GM18858 (cell line): ENCODE measurements around the gene ASTN2.

Experiments
- ATAC-seq: cut with Tn5 transposase; IDR thresholded peaks from one replicate; pipeline ENCODE4 v1.9.1; 2021; ENCODE audit not compliant: unreplicated experiment

The ASTN2 gene

DNA sequence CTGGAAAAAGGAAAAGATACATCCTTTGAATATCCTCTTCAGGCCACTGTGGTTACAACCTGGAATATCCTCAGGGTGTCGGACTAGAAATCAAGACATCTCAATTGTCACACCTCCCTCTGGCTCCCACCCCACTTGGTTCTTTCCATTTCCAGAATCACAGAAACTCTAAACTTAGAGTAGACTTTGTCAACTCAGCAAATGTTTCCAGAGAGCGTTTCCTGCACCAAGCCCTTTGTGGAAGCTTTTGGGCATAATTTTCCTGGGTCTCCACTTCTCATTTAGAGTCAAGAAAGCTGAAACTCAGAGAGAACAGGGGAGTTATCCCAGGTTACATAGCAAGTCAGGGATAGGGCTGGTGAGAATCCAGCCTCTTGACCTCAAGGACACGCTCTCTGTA is 108.8 kb downstream of the ASTN2 start:
- no peak for ATAC-seq

DNA sequence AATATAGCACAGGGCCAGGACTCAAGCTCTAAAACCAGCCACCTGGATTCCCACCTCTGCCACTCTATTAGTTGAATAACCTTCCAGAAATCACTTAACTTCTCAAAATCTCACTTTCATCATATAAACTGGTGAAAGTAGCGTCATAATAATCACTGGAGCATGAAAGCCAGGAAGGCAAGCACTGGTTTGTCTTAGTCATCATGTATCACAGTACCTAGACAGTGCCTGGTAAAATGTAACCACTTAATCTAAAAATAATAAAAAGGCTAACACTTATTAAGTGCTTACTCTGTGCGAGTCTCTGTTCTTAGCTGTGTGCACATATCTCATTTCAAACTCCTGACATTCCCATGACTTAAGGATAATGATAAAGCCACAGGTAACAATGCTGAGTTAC is 109.4 kb downstream of the ASTN2 start:
- ATAC-seq, result no peak

DNA sequence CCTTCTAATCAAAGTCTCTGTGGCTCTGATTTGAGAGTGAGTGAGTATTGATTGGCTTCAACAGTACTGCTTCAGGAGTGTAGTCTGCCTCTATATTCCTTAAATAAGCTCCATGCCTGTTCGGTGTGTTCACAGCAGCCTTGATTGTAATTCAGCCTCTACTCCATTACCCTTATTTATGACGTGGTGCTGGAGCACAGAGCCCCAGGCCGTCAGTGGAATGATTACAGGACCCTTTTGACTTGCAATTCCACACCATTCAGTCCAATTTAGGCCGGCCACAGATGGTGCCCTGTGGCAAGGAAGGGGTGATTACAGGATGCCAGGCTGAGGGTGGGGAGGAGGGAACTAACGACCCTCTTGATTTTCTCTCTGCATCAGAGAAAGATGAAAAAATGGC is 110.3 kb downstream of the ASTN2 start:
- ATAC-seq, result no peak

DNA sequence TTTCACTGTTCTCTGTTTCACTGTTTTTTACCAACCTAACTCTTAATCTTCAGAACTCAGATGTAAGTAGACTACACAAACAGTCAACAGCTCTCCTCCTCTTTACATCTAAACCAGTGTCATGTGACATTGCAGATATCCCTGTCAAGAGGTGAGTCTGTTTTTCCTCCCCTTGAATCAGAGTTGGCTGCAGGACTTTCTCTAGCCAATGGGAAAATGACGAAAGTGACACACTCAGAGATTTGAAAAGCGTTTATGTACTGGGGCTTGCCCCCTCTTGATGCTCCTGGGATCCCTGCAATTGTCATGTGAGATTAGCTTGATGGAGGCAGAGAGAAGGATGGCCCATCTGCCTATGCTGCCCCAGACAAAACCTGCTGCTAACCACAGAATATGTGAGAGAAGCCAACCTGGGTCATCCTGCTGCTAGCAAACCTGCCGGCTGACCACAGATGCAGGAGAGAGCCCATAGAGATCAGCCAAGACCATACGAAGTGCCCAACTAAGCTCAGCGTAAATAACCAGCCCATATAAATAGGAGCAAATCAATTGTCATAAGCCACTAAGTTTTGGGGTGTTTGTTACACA is 111.1 kb downstream of the ASTN2 start:
- no peak for ATAC-seq

DNA sequence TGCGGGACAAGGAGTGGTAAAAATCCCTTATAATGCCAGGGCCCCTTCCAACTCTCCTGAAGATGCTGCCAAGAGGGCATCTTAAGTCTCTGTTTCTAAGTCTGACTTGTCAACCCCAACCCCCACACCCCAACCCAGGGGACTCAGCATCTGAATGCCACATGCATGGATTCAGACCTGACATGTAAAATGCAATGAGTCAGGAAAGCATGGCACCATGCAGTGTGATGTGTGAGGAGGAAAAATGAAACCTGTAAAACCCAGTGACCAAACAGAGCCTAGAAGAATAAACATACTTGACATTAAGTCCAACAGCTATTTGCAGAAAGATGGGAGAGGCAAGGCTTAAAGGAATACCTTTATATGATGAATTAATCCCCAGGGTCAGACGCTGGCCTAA is 112.4 kb downstream of the ASTN2 start:
- ATAC-seq, result no peak

DNA sequence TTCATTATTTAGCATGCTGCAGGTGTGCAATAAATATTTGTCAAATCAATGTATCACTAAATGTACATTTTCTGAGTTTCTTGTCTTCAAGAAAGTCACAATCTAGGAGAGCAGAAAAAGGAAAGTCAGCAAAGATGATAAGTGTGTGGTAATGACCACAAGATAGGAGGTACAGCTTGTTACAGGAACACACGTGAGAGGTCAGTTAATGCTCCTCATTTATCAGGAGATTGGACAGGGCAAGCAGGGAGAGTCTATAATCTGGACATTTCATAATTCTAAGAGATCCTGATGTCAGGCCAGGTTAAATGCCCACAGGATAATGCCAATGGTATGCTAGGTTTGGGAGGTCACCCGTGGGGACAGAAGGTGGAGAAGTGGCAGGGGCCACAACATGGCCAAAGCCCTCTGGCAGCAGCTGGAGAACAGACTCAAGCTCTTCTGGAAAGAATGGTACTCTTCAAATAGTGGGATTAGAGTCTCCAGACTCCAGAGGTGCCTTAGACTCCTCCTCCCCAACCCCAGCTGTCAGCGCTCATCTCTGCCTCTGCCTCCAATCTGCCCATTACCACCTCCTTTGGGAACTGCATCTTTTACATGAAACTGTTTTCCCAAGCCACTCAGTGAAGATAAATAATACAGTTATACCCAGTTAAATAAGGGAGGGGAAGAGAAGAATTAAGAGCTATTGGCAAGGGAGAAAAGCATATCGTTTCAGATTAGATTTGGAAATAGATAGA is 114.3 kb downstream of the ASTN2 start:
- no peak for ATAC-seq

DNA sequence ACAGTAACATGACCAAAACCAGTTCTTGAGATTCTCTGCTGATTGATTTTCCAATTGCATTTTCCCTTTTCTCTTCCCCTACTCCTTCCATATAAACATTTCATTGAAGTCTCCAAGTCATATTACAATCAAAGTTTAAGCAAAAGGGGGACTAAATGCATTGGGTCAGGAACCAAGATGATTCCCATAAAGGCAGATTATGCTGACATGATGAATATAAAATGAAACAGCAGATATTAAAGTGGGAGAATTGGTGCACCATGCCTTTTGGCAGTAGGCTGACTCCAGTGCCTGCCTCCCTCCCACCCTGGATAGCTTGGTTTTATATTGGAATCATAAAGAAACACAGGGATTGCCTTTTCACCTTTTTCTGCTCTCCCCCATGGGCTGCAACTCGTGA is 118.4 kb downstream of the ASTN2 start:
- ATAC-seq, result no peak

DNA sequence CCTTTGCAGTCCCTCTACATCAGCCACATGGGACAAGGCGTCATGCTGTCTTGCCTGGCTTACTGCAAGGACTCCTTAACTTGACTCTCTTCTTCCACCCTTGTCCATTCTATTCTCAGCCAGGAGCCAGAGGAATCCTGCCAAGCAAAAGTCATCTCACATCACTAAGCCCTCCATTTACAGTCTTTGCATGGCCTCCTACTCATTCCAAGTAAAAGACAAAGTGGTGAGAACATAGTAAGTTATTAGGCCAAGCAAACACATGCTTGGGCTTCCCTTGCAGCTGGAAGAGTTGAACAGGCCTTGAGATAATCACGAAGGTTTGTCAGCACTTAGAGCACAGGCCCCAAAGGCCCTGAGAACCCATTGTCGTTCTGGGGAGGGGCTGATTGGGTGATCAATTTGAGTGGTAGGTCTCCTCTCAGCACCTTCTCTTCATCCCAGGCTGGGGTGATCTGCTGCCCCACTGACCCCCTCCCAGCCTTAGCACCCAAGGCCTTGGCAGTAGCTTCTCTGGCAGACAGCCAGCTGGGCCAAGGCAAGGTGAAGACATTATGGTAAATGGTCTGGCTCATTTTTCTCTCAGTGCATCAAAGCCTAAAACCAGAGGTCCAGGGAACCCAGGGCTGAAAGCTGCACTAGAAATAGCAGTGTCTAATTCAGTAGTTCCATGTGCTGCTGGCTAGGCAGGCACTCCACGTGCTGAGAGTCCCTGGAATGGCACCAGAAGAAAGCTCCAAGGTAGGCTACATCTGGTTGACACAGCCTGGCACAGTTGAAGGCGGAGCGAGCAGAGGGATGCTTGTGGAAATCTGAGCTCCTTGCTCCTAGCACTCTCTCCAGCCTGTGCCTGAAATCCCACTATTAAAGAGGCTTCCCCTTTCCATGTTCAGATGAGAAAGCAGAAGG is 121.4 kb downstream of the ASTN2 start:
- no peak for ATAC-seq

DNA sequence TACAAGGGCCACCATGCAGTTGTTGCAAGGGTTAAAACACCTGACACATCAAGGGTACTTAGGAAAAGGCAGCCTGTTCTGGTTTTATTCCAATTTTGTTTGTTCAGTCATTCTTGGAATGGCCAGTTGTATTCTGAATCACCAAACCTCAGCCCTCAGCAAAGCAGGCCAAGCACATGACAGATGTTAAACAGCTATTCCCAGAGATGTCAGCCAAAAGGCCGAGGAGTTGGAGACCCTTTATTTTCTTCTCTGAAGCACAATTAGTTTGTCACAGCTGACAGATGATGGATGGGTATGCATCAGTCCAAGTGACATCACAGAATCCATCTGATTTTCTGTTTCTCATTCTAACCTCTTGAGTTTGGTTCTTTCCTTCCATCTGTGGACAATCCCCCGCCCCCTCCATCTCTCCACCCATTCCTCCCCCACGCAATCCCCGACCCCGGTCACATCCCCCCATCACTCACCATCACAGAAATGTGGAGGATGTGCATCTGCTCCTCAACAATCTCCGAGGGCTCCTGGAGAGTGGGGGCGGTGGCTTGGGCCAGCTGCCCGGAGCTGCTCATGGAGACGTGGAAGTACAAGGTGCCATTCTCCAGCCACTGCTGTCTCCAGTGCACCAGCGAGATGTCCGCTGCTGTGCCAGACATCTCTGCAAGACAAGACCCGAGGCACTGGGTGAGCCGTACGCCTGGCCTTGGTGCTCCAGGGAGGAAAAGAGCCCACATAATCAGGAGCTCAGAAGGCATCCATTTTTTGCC is 123.8 kb downstream of the ASTN2 start:
- ATAC-seq, result no peak

DNA sequence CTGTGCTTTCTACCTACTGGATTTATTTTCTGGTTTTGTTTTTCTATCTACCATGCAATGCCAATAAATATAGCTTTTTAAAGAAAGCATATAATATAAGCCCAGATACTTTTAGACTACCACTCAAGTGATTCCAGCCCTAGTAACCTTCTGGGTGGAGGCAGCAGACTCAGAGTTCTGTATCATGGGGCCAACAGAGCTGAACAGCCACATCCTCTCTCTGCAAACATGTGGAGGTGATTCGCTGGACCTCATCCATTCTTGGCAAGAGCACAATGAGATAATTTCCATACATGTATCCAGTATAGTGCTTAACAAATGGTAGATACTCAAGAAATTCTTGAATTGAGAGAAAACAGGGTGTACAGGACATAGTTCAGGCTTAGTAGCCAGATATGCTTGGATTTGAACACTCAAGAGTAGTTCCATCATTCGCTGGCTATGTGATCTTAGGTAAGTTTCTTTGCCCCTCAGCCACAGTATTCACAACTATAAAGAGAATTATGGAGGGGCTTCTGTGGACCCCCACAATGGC is 124.5 kb downstream of the ASTN2 start:
- ATAC-seq, result no peak

DNA sequence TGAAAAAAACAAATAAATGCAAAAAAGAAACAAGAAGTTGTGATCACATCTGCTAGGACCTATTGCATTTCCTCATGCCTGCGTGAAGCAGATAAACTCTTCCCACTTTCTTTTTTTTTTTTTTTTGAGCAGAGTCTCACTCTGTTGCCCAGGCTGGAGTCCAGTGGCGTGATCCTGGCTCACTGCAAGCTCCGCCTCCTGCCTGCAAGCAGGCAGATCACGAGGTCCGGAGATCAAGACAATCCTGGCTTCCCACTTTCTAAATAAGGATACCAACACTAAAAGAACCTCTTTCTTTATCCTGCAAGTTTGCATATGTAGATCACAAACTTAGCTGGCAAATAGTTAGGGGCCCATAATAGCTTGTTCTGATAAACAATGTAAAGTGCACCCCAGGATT is 128.6 kb downstream of the ASTN2 start:
- ATAC-seq, result no peak

DNA sequence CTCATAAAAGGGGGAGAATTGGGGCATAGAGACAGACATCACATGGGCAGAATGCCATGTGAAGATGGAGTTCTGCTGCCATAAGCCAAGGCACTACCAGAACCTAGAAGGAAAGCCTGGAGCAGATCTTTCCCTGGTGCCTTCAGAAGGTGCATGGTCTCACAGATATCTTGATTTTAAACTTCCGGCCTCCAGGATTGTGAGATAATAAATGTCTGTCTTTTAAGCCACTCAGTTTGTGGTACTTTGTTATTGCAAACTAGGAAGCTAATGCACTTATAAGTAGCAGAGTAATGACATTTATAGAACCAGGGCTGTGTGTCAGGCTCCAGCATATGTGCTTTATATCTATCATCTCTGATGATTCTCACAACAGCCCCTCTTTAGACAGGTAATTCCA is 130.4 kb downstream of the ASTN2 start:
- ATAC-seq, result no peak

DNA sequence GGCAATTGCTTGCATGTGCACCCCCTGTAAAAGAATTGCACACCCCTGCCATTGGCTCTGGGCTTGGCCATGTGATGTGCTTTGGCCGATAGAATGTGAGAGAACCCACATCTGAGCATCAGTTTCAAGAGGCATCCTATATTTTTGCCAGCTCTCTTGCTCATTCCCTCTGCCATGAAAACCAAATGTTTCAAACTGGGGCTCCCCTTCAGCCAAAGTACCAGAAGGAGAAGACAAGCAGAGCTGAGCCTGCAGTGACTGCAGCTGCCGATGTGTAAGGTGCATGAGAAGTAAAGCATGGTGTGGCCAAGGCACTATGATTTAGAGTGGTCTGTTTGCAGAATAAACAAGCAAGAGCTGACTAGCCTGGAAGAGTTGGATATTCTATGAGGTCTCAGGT is 132.3 kb downstream of the ASTN2 start:
- ATAC-seq, result no peak

DNA sequence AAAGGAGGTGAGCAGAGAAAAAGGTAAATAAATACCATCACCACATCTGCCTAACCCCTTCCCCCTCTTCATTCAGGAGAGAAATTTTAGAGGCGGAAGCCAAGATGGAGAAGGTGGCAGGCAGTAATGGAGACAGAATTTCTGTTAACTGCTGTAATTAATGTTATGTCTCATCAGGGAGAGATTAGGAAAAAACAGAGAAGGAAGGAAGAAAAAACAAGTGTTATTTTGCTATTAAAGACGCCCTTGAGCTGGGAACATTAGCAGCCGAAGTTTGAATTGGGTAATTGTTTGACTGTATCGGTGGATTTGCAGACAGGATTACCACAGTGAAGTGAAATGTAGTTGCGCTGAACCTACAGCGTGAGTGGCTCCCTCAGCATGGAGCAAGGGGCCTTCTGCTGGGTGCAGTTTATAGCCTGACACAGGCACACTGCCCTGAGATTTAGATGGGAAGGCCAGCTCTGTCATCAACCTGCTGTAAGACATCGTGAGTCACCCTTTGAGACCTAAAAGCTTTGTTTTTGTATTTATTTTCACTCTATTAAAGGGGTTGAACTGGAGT is 136.3 kb downstream of the ASTN2 start:
- ATAC-seq, result no peak

DNA sequence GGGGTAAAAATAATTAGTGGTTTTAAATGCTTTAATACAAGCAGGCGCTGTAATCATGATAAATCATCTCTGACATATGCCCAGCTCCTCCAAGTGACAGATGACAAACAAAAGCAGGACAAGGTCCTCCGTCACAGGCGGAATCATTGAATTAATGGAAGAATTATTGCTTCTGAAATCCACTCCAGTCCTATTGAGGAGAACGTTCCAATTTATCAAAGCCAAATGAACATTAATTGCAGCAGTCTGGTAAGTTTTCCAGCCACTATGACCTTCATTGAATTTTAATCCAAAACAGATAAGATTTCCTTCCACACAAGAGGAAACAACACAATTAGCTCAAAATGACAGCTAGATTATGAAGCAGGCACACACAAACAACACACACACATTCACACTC is 136.8 kb downstream of the ASTN2 start:
- ATAC-seq, result no peak

DNA sequence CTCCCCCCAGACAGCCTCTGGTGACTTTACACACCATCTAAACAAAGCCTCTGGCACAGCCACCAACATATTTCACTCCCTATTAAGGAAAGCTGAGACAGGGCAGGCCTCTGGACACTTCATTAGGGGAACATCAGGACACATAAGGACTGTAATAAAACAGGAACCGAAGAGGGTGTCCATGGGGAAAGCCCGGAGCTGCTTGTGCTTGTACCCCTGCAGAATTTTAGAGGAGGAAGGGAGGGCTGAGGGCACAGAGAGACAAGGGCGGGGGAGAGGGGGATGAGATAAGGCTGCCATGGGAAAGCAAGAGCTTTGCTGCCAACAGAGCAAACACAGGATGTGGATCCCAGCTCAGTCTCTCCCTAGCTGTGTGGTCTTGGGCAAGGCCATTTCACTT is 138.4 kb downstream of the ASTN2 start:
- ATAC-seq, result no peak

DNA sequence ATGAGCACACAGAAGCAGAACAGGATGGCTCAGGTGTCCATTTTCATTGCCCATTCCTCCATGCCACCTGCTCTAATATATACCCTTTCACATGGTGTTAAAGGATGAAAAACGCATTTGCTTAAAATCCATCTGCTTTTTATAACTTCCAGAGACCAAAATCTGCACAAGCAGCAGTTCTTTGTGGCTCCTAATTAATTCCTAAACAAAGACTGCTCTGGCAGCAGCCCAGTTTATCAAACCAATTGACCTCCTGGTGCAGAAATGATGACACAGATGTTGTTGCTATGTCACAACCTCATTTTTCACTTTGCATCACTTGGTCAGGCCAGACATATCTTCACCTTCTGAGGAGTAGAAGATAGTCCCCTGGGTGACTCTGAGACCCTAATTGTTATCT is 141.2 kb downstream of the ASTN2 start:
- ATAC-seq, result no peak

DNA sequence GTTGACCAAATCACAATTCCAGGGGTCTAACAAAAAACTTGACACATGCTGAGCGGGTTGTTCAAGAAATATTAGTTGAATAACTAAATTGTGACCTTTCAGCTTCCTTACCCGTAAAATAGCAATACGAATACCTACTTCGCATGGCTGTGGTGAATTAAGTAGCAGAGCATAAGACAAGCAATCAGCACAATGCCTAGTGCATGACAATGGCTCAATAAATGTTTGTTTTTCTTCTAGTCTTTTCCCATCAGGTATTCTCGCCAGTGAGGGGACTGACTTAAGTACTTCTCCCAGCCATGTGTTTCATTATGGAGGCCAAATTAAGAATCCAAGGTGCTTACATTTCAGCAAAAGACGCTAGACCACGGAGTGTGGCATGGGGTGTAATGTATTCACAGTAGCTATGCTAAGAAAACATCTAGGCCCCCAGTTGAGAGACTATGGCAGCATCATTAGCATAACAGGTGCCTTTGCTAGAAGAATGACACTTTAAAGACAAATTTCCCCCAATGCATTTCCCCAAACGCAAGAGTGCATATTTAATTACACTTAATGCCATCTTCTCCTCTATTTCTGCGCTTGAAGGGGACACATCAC is 145.9 kb downstream of the ASTN2 start:
- ATAC-seq, result no peak

DNA sequence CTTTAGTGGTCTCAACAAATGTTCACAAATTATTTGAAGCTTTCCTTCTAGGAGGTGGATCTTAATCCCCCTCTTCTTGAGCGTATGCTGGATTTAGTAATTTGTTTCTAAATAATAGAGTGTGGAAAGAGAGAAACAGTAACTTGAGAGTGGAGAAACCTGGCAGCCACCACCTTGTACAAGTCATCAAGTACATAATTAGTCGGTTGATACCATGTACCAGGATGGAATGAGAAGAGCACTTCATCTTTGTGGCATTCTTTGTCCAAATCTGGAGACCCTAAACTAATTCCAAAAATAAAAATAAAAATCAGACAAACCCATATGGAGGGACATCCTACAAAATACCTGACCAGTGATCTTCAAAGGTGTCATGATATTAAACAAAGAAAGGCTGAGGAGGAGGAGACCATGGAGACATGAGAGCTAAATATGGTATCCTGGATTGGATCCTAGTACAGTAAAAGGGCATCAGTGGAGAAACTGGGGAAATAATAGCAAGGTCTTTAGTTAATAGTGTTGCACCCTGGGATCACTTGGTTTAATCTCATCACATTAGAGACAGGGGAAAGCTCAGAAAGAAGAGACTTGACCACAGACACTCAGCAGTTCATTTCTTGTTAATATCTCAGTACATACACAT is 147.9 kb downstream of the ASTN2 start:
- no peak for ATAC-seq

DNA sequence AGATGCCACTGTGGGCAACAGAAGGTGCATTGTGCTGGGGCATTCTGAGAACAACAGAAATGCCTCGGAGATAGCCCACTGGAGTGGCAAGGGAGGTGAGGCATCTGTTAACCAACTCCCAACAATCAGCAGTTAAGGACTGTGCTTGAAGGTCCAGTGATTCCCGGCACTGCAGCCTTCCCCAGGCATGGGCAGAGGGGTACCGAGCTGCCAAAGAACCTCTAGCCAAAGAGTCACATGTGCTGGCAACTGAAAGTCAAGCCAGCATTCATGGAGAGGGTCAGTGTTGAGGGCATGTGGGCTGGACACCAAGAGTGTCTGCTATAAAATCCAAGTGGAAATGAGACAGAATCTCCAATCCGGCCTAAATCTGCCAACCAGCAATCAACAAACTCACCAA is 149.6 kb downstream of the ASTN2 start:
- no peak for ATAC-seq
